Activated CD8-positive, alpha-beta memory T cell treated with anti-CD3 and anti-CD28 coated beads for 36 hours (primary cell): ENCODE measurements around the gene HTR7. TPM values are rescaled to one million over a fixed set of nuclear protein-coding genes. Genes with fewer than 3 reads are reported as not detected.
"Not testable (repeated sequence)": the region's sequence is repeated elsewhere in the genome, so short reads cannot be mapped to it uniquely, and the experiment has no call there.

ENCODE experiments used
- CTCF ChIA-PET: fragments of 350-600 bp; sonication (Branson Sonifier 250); formaldehyde crosslinking; loops from one replicate; lab custom pipeline; 2021; ENCODE audit warnings: antibody characterized with exemption; lab: Charles Lee
- POLR2A ChIA-PET: fragments of 350-600 bp; sonication (Branson Sonifier 250); formaldehyde crosslinking; loops from one replicate; lab custom pipeline; 2021; ENCODE audit warnings: antibody characterized with exemption; lab: Charles Lee
- total RNA-seq, 2 experiments: library from RNA; stranded (reverse); gene quantifications; one replicate each; pipeline ENCODE4 v1.2.3, GENCODE V29; 2021

Gene HTR7
- total RNA-seq, result not detected

GRCh38 chr10:90857635-90858460, at the start of gene HTR7:
HTR7 (minus strand) TSS chr10:90858039; CDS start chr10:90857671, 368 bp downstream.
- ChIA-PET POLR2A (interaction anchor here (2.4 kb wide), 1 partner anchor 14 kb away, joined by 8 read pairs; the partner anchor contains the start of gene RPP30), CTCF (interaction anchor here (0.9 to 1.6 kb wide), 2 partner anchors 10 to 102 kb away, joined by 3 to 4 read pairs; no protein-coding TSS in a partner anchor)

- CTCF ChIA-PET, result no interaction called here
- POLR2A ChIA-PET, result no interaction called here
Measured at GRCh38 chr10:90906596-90906995, 48.8 kb upstream of the HTR7 start.

GRCh38 chr10:90905925-90906324, 48.1 kb upstream of the HTR7 start:
- ChIA-PET CTCF (no interaction called here), POLR2A (interaction anchor here (0.6 kb wide), 1 partner anchor 34 kb away, joined by 3 read pairs; the partner anchor contains the start of gene RPP30)

GRCh38 chr10:90896916-90897315, 39.1 kb upstream of the HTR7 start:
- POLR2A ChIA-PET, CTCF ChIA-PET: not testable (repeated sequence)

- ChIA-PET POLR2A (no interaction called here), CTCF (no interaction called here)
Measured at GRCh38 chr10:90893190-90893589, 35.4 kb upstream of the HTR7 start.

- ChIA-PET POLR2A (no interaction called here), CTCF (no interaction called here)
Measured at GRCh38 chr10:90890347-90890746, 32.5 kb upstream of the HTR7 start.

GRCh38 chr10:90889636-90890035, 31.8 kb upstream of the HTR7 start:
- POLR2A ChIA-PET, result interaction anchor here (0.7 kb wide), 1 partner anchor 103 kb away, joined by 4 read pairs; no protein-coding TSS in a partner anchor
- CTCF ChIA-PET, result interaction anchor here (1.2 kb wide), 1 partner anchor 117 kb away, joined by 3 read pairs; no protein-coding TSS in a partner anchor

- ChIA-PET POLR2A (no interaction called here), CTCF (interaction anchor here (0.7 to 0.8 kb wide), 2 partner anchors 34 to 56 kb away, joined by 3 read pairs; no protein-coding TSS in a partner anchor)
Measured at GRCh38 chr10:90888387-90888786, 30.5 kb upstream of the HTR7 start.

GRCh38 chr10:90887555-90887954, 29.7 kb upstream of the HTR7 start:
- CTCF ChIA-PET, result interaction anchor here (1.0 kb wide), 1 partner anchor 119 kb away, joined by 3 read pairs; no protein-coding TSS in a partner anchor
- POLR2A ChIA-PET, result no interaction called here

- POLR2A ChIA-PET, result no interaction called here
- CTCF ChIA-PET, result no interaction called here
Measured at GRCh38 chr10:90885176-90885575, 27.3 kb upstream of the HTR7 start.

- POLR2A ChIA-PET, result no interaction called here
Measured at GRCh38 chr10:90884431-90884830, 26.6 kb upstream of the HTR7 start.

GRCh38 chr10:90880059-90880719, 22.4 kb upstream of the HTR7 start:
- CTCF ChIA-PET, result interaction anchor here (0.7 to 1.8 kb wide), 3 partner anchors 30 to 371 kb away, joined by 4 to 6 read pairs (median 4); no protein-coding TSS in a partner anchor
- POLR2A ChIA-PET, result not testable (repeated sequence)

More at GRCh38 chr10:90884431-90884830, 26.6 kb upstream of the HTR7 start:
- CTCF ChIA-PET, result no interaction called here

GRCh38 chr10:90879062-90879461, 21.2 kb upstream of the HTR7 start:
- POLR2A ChIA-PET, result interaction anchor here (0.9 kb wide), 1 partner anchor 22 kb away, joined by 3 read pairs; no protein-coding TSS in a partner anchor
- CTCF ChIA-PET, result interaction anchor here (1.8 kb wide), 1 partner anchor 31 kb away, joined by 6 read pairs; no protein-coding TSS in a partner anchor

GRCh38 chr10:90872648-90873020, 14.8 kb upstream of the HTR7 start:
- ChIA-PET POLR2A (interaction anchor here (0.6 to 2.0 kb wide), 3 partner anchors 15 to 542 kb away, joined by 3 to 8 read pairs (median 3); partner anchors contain the start of gene HTR7), CTCF (interaction anchor here (0.9 to 2.3 kb wide), 4 partner anchors 10 to 378 kb away, joined by 3 to 7 read pairs (median 4); no protein-coding TSS in a partner anchor)

GRCh38 chr10:90871766-90872647, 14.2 kb upstream of the HTR7 start, which contains the start of gene RPP30:
RPP30 (plus strand) TSS chr10:90871974; CDS start chr10:90871987, 13 bp downstream.
- POLR2A ChIA-PET, result interaction anchor here (0.6 to 2.0 kb wide), 5 partner anchors 15 to 543 kb away, joined by 3 to 8 read pairs (median 3); partner anchors contain the start of gene HTR7
- CTCF ChIA-PET, result interaction anchor here (0.9 to 2.3 kb wide), 5 partner anchors 10 to 379 kb away, joined by 3 to 7 read pairs (median 4); no protein-coding TSS in a partner anchor

- ChIA-PET POLR2A (interaction anchor here (0.7 to 2.0 kb wide), 3 partner anchors 14 to 540 kb away, joined by 3 to 8 read pairs (median 3); partner anchors contain the start of gene HTR7), CTCF (interaction anchor here (1.0 to 2.3 kb wide), 3 partner anchors 84 to 135 kb away, joined by 4 to 7 read pairs (median 5); no protein-coding TSS in a partner anchor)
Measured at GRCh38 chr10:90871279-90871765, 13.5 kb upstream of the HTR7 start.

- POLR2A ChIA-PET, result no interaction called here
Measured at GRCh38 chr10:90866050-90866598, 8.3 kb upstream of the HTR7 start.

More at GRCh38 chr10:90866050-90866598, 8.3 kb upstream of the HTR7 start:
- CTCF ChIA-PET, result interaction anchor here (0.7 kb wide), 1 partner anchor 1431 kb away, joined by 3 read pairs; no protein-coding TSS in a partner anchor
